Brain microvascular endothelial cell (primary cell): ENCODE results near the gene TMEM250.
A peak's percentile ranks its signal among the peaks of the same experiment; 100 is the strongest.

Source experiments
- DNase-seq: peaks from one replicate; pipeline ENCODE4 v3.0.0-alpha.2; 2020
- H3K27ac ChIP-seq: fragments of 250-450 bp; sonication (Bioruptor Pico); 2 replicates; pipeline ENCODE4 v1.5.1; 2020; ENCODE audit warnings: mild to moderate bottlenecking, moderate library complexity
- H3K27me3 ChIP-seq: fragments of 250-450 bp; sonication (Bioruptor Pico); replicated peaks from 2 replicates; pipeline ENCODE4 v1.5.1; 2020; ENCODE audit warnings: mild to moderate bottlenecking
- H3K36me3 ChIP-seq: fragments of 250-450 bp; sonication (Bioruptor Pico); replicated peaks from 2 replicates; pipeline ENCODE4 v1.5.1; 2020; ENCODE audit warnings: mild to moderate bottlenecking
- H3K4me3 ChIP-seq: 2 replicates; pipeline ENCODE4 v1.5.1; 2011; ENCODE audit warnings: low read depth, mild to moderate bottlenecking, control low read depth, low read length, moderate library complexity
- CTCF ChIP-seq: IDR thresholded peaks from 2 replicates; pipeline ENCODE4 v1.5.1; 2011; ENCODE audit warnings: low read depth, mild to moderate bottlenecking, moderate library complexity, low read length, control low read depth, inconsistent platforms; ENCODE audit errors: missing control alignments
- in situ Hi-C: cut with HindIII; loops from 2 replicates; pipeline ENCODE4 v1.10.0; 2017; ENCODE audit warnings: low sequenced_read_pairs, low pct_ligation_motif_present

TMEM250 gene

GRCh38 chr9:136090056-136090735 lies 28.5 kb downstream of the TMEM250 start:
- H3K36me3 ChIP-seq, result peaks cover 3% of the 10 kb centered on the region
- H3K27me3 ChIP-seq, result no peaks in the 10 kb centered on the region
- no peak for TF ChIP-seq CTCF
- H3K4me3 ChIP-seq, result no peak overlapping the region
- in situ Hi-C loops, result no loop called here
- no peak overlapping the region for H3K27ac ChIP-seq
- DNase-seq, result no peak

- in situ Hi-C loops, result no loop called here
- Histone ChIP-seq H3K27me3 (no peaks in the 10 kb centered on the region), H3K4me3 (no peak overlapping the region), H3K36me3 (peaks cover 3% of the 10 kb centered on the region), H3K27ac (no peak overlapping the region)
- peak; percentile 42 for TF ChIP-seq CTCF
- no peak for DNase-seq
Measured at GRCh38 chr9:136089697-136090045, 29.0 kb downstream of the TMEM250 start.

- Histone ChIP-seq H3K36me3 (peaks cover 3% of the 10 kb centered on the region), H3K4me3 (no peak overlapping the region), H3K27ac (no peak overlapping the region), H3K27me3 (no peaks in the 10 kb centered on the region)
- no peak for TF ChIP-seq CTCF
- in situ Hi-C loops, result no loop called here
- DNase-seq, result no peak
Measured at GRCh38 chr9:136088939-136089696, 29.6 kb downstream of the TMEM250 start.

- Histone ChIP-seq H3K4me3 (no peak overlapping the region), H3K36me3 (peaks cover 7% of the 10 kb centered on the region), H3K27ac (no peak overlapping the region), H3K27me3 (no peaks in the 10 kb centered on the region)
- in situ Hi-C loops, result no loop called here
- TF ChIP-seq CTCF, result no peak
- DNase-seq, result no peak
Measured at GRCh38 chr9:136088481-136088938, 30.2 kb downstream of the TMEM250 start.

GRCh38 chr9:136087741-136088480 lies 30.8 kb downstream of the TMEM250 start:
- no peak overlapping the region for H3K4me3 ChIP-seq
- no peak for TF ChIP-seq CTCF
- H3K27ac ChIP-seq, result no peak overlapping the region
- peaks cover 11% of the 10 kb centered on the region for H3K36me3 ChIP-seq
- H3K27me3 ChIP-seq, result no peaks in the 10 kb centered on the region
- no peak for DNase-seq
- in situ Hi-C loops, result no loop called here
